ENCODE data around the gene ARHGEF17.

DNA sequence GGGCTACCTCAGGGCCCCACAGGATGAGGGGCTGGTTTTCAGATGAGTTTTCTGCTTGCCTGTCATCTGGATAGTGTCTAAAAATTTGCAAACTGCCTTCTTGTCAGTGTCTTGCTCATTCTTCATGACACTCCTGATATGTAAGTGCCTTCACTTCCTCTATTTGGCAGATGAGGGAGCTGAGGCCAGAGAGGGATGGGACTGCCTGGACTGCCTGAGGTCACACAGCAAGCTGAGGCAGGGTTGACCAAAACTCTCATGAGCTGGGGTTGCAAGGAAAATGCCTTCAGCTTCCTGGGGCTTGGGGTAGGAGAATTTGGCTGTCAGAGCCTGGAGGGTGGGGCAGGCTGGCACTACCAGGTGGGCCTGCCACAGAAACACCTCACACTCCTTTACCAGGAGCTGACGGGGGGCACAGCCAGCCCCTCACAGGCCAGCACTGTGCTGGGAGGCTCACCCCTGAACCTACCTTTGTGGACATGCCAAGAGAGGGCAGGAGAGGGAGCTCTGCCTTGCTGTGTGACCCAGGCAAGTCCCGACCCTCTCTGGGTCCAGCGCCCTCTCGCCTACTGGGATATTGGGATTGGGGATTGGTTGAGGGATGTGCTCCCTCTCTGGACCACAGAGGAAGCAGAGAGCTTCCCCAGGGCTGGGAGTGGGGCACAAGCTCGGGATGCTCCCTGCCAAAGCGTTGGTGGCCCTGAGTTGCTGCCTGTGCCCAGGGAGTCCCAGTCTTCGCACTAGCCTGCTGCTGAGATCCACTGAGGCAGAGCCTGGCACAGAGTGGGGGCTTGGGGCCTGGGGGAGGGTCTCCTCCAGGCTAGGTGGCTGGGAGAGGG, 37.8 kb upstream of the ARHGEF17 start:
- TF ChIP-seq, protein P1, sequence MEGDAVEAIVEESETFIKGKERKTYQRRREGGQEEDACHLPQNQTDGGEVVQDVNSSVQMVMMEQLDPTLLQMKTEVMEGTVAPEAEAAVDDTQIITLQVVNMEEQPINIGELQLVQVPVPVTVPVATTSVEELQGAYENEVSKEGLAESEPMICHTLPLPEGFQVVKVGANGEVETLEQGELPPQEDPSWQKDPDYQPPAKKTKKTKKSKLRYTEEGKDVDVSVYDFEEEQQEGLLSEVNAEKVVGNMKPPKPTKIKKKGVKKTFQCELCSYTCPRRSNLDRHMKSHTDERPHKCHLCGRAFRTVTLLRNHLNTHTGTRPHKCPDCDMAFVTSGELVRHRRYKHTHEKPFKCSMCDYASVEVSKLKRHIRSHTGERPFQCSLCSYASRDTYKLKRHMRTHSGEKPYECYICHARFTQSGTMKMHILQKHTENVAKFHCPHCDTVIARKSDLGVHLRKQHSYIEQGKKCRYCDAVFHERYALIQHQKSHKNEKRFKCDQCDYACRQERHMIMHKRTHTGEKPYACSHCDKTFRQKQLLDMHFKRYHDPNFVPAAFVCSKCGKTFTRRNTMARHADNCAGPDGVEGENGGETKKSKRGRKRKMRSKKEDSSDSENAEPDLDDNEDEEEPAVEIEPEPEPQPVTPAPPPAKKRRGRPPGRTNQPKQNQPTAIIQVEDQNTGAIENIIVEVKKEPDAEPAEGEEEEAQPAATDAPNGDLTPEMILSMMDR (IDR thresholded peaks at IDR 0.05; ENCODE audit: poor library complexity) = no peak
- no peak for TF ChIP-seq EZH2 (IDR thresholded peaks at IDR 0.05; ENCODE audit: borderline replicate concordance)
- TF ChIP-seq EZH2phosphoT487 (IDR thresholded peaks at IDR 0.05; ENCODE audit: low read depth, severe bottlenecking, unreplicated experiment) = no peak
